Psoas muscle (tissue), 8 donors: Measurements from ENCODE around the gene CAMK2B. TPM values are rescaled to one million over a fixed set of nuclear protein-coding genes. Genes with fewer than 3 reads are reported as not detected.

Source experiments
- ATAC-seq, 4 donors: fragments of 200-7000 bp; cut with Tn5 transposase; one replicate each; pipeline ENCODE4 v1.9.1; 2020; ENCODE audit warnings: moderate library complexity in 3 of 4, mild to moderate bottlenecking in 2 of 4
- DNase-seq, 2 donors: peaks; one replicate each; pipeline ENCODE4 v3.0.0-alpha.2; 2020
- H3K27ac ChIP-seq: fragments of 200-600 bp; one replicate; pipeline ENCODE4 v1.8.0; 2022
- H3K27me3 ChIP-seq, 3 donors: fragments of 200-600 bp in 1 of 3; one replicate each; pipeline versions ENCODE4 v1.6.1 to v1.8.0; 2013 to 2022; ENCODE audit warnings: low read length in 2 of 3, mild to moderate bottlenecking in 2 of 3, moderate library complexity in 1 of 3; ENCODE audit not compliant: insufficient read depth in 3 of 3
- H3K36me3 ChIP-seq, 2 donors: fragments of 200-600 bp in 1 of 2; one replicate each; pipeline versions ENCODE4 v1.6.1 to v1.8.0; 2013 to 2022; ENCODE audit warnings: low read depth in 1 of 2, mild to moderate bottlenecking in 1 of 2, moderate library complexity in 1 of 2; ENCODE audit not compliant: insufficient read depth in 1 of 2
- H3K4me1 ChIP-seq: fragments of 200-600 bp; one replicate; pipeline ENCODE4 v1.8.0; 2022
- H3K4me3 ChIP-seq: fragments of 200-600 bp; one replicate; pipeline ENCODE4 v1.8.0; 2022; ENCODE audit warnings: mild to moderate bottlenecking
- H3K9me3 ChIP-seq: fragments of 200-600 bp; one replicate; pipeline ENCODE4 v1.8.0; 2022
- WGBS, 3 donors: extraction: QIAGEN DNeasy Blood & Tissue Kit; methylation state at CpG; one replicate each; pipeline versions ENCODE4 v1.1.6 to v1.1.7; 2013; 5-methylcytosine and 5-hydroxymethylcytosine counted together
- intact Hi-C, 2 donors: fragments of 100-400 bp; cut with DNase I; formaldehyde crosslinking; loops; one replicate each; pipeline versions ENCODE4 v1.11.0 to v1.14.2; 2022
- polyA plus RNA-seq, 3 donors: library from polyadenylated mRNA; stranded (reverse); fragments of 200-250 nt; gene quantifications; one replicate each; pipeline ENCODE4 v1.2.3, GENCODE V29; 2013
- total RNA-seq, 4 donors: library from RNA; stranded (reverse); fragmentation: NEBNext Ultra II Directional in 2 of 4; extraction: Animal tissue kit (Norgen Biotek cat#: 25700) in 2 of 4; gene quantifications; one replicate each; pipeline versions ENCODE4 v1.2.1 to v1.2.4, GENCODE V29; 2021 to 2023
- TF ChIP-seq, protein P1 (sequence below): fragments of 200-600 bp; IDR thresholded peaks from one replicate; pipeline ENCODE4 v1.8.0; 2022; ENCODE audit warnings: antibody characterized with exemption
- donor health status: healthy with polysubstance abuse.
- donor health status: DM: no; HTN: no; CAD: no; lungs with moderate emphysema.
- donor health status: Bipolar disorder and iron deficiency.
- donor health status: healthy.
- donor health status: DM: yes; HTN: yes; CAD: no.
- donor health status: DM: no; HTN: no; CAD: no.
- donor health status: DM: no; HTN: no; CAD: no.
- donor health status: DM: yes; HTN: yes; CAD: no.

CAMK2B gene
- total and polyA plus RNA-seq, 7 donors: 14.5 to 81.4 (median 50.0) TPM

GRCh38 chr7:44213877-44214388, 111.5 kb downstream of the CAMK2B start:
- peaks cover 16% of the 10 kb centered on the region for H3K4me1 ChIP-seq
- TF ChIP-seq, protein P1, sequence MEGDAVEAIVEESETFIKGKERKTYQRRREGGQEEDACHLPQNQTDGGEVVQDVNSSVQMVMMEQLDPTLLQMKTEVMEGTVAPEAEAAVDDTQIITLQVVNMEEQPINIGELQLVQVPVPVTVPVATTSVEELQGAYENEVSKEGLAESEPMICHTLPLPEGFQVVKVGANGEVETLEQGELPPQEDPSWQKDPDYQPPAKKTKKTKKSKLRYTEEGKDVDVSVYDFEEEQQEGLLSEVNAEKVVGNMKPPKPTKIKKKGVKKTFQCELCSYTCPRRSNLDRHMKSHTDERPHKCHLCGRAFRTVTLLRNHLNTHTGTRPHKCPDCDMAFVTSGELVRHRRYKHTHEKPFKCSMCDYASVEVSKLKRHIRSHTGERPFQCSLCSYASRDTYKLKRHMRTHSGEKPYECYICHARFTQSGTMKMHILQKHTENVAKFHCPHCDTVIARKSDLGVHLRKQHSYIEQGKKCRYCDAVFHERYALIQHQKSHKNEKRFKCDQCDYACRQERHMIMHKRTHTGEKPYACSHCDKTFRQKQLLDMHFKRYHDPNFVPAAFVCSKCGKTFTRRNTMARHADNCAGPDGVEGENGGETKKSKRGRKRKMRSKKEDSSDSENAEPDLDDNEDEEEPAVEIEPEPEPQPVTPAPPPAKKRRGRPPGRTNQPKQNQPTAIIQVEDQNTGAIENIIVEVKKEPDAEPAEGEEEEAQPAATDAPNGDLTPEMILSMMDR: no peak
- H3K36me3 ChIP-seq: peaks cover 11 to 39% of the 10 kb centered on the region in 2 donors
- DNase-seq (peak in 1 of 2 donors; percentile 35), ATAC-seq (no peak)
- intact Hi-C loops: no loop called here
- H3K27me3 ChIP-seq: no peaks in the 10 kb centered on the region
- H3K27ac ChIP-seq: peak overlapping the region; percentile 86
- H3K9me3 ChIP-seq: no peaks in the 10 kb centered on the region
- WGBS, 3 donors: 75 to 87% (median 82%) methylated on average over 9 of the region's 9 CpGs
- H3K4me3 ChIP-seq: no peak overlapping the region

DNA sequence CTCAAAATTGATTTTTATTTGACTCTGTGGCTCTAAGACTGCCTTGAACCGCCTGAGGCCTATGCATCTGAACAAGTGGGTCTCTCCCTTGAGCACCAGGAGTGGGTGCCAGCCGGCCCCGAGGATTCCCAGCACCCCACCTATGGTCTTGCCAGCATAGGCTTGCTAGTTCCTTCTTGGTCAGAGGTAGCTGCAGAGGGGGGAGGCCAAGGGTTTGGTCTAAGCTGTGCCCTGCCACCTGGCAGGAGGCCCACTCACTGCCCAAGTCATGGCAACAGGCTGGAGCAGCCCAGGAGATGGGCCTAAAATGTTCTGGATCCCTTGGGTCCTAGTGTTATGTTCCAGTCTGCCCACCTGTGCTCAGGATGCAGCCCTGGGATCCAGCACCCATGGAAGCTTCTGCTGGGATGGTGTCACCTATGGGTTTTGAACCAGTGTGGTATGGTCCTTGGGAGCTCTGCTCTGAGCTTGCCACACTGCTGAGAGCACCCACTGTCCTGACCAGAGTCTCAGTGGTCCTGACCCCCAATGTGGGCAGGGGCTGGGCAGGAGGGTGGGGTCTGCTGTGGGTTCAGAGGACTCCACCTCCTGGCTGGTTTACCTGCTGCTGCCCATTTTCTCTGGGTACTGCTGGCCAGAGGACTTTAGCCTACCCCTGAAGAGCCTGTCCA, 112.1 kb downstream of the CAMK2B start:
- H3K4me1 ChIP-seq: peaks cover 13% of the 10 kb centered on the region
- H3K36me3 ChIP-seq: peaks cover 14 to 45% of the 10 kb centered on the region in 2 donors
- DNase-seq (peak in 1 of 2 donors; percentile 41), ATAC-seq (no peak)
- peak overlapping the region; percentile 86 for H3K27ac ChIP-seq
- intact Hi-C loops: no loop called here
- TF ChIP-seq, protein P1: no peak
- no peaks in the 10 kb centered on the region for H3K27me3 ChIP-seq
- WGBS, 3 donors: 41 to 73% (median 55%) methylated on average over 3 of the region's 3 CpGs
- H3K9me3 ChIP-seq: no peaks in the 10 kb centered on the region
- no peak overlapping the region for H3K4me3 ChIP-seq

GRCh38 chr7:44212581-44213184, 112.7 kb downstream of the CAMK2B start:
- WGBS, 3 donors: 55 to 59% (median 55%) methylated on average over 7 of the region's 7 CpGs
- H3K4me1 ChIP-seq: peaks cover 13% of the 10 kb centered on the region
- no peak overlapping the region for H3K4me3 ChIP-seq
- H3K27me3 ChIP-seq: no peaks in the 10 kb centered on the region
- TF ChIP-seq, protein P1: no peak
- DNase-seq (peak in 1 of 2 donors; percentile 16), ATAC-seq (peak; percentile 35 to 83 (median 54))
- intact Hi-C loops: no loop called here
- peak overlapping the region; percentile 86 for H3K27ac ChIP-seq
- H3K9me3 ChIP-seq: no peaks in the 10 kb centered on the region
- peaks cover 16 to 52% of the 10 kb centered on the region in 2 donors for H3K36me3 ChIP-seq

GRCh38 chr7:44212018-44212417, 113.4 kb downstream of the CAMK2B start:
- peaks cover 17 to 59% of the 10 kb centered on the region in 2 donors for H3K36me3 ChIP-seq

More at GRCh38 chr7:44212018-44212417, 113.4 kb downstream of the CAMK2B start:
- ATAC-seq (no peak), DNase-seq (peak in 1 of 2 donors; percentile 12)
- H3K4me1 ChIP-seq: peaks cover 13% of the 10 kb centered on the region
- H3K27ac ChIP-seq: no peak overlapping the region
- H3K9me3 ChIP-seq: no peaks in the 10 kb centered on the region
- no peak overlapping the region for H3K4me3 ChIP-seq
- intact Hi-C loops: no loop called here
- TF ChIP-seq, protein P1: no peak
- WGBS, 3 donors: 80 to 90% (median 84%) methylated on average over 6 of the region's 6 CpGs
- no peaks in the 10 kb centered on the region for H3K27me3 ChIP-seq
